A549 (cell line): ENCODE measurements around the gene AGXT. TPM values are rescaled to one million over a fixed set of nuclear protein-coding genes. Genes with fewer than 3 reads are reported as not detected.

Experiments
- ATAC-seq, 2 experiments: fragments of 200-7000 bp in 1 of 2; fragments of >200 bp in 1 of 2; cut with Nextera tagmentation in 1 of 2; cut with Tn5 transposase in 1 of 2; 3 replicates each; pipeline versions ENCODE4 v1.8.0 to v1.9.1; 2018 to 2020; ENCODE audit warnings: mild to moderate bottlenecking in 1 of 2, moderate library complexity in 1 of 2
- CTCF ChIA-PET: fragments of 300-600 bp; sonication (Branson Sonifier 250); formaldehyde crosslinking; extraction: SDS; loops from one replicate; lab custom pipeline; 2021; ENCODE audit warnings: antibody characterized with exemption, inconsistent platforms; lab: Yijun Ruan, JAX
- POLR2A ChIA-PET: fragments of 350-600 bp; formaldehyde crosslinking; extraction: SDS; loops from one replicate; lab custom pipeline; 2021; ENCODE audit warnings: antibody characterized with exemption, inconsistent platforms; lab: Yijun Ruan, JAX
- DNase-seq, 2 experiments: peaks; one replicate each; pipeline versions ENCODE4 v3.0.0 to v3.0.0-alpha.2; 2011 to 2016; ENCODE audit warnings: low read depth in 1 of 2, low spot score in 1 of 2
- FAIRE-seq: peaks from 2 replicates; lab custom pipeline; 2011; peaks lifted over from hg19 to GRCh38; lab: Jason Lieb, UNC
- H3K27ac ChIP-seq, 2 experiments: fragments of >200 bp; sonication (Bioruptor Twin); formaldehyde crosslinking; 3 replicates each; pipeline ENCODE4 v1.5.1; 2016 to 2017
- H3K4me1 ChIP-seq: fragments of >200 bp; sonication (Bioruptor Twin); formaldehyde crosslinking; 3 replicates; pipeline ENCODE4 v1.6.1; 2016
- H3K4me2 ChIP-seq: fragments of >200 bp; sonication (Bioruptor Twin); formaldehyde crosslinking; 3 replicates; pipeline ENCODE4 v1.6.1; 2016
- H3K4me3 ChIP-seq: fragments of >200 bp; sonication (Bioruptor Twin); formaldehyde crosslinking; 3 replicates; pipeline ENCODE4 v1.5.1; 2016
- H3K9me3 ChIP-seq: fragments of >200 bp; sonication (Bioruptor Twin); formaldehyde crosslinking; 3 replicates; pipeline ENCODE4 v1.6.1; 2016
- CHD4 ChIP-seq: fragments of 200-600 bp; sonication (generic); IDR thresholded peaks from 2 replicates; pipeline ENCODE4 v1.6.1; 2016; ENCODE audit warnings: antibody characterized with exemption, mild to moderate bottlenecking, borderline replicate concordance
- EP300 ChIP-seq, 2 experiments: fragments of >200 bp; sonication (Bioruptor Twin); formaldehyde crosslinking; IDR thresholded peaks; 2 replicates in 1 of 2; 3 replicates in 1 of 2; pipeline ENCODE4 v1.6.1; 2016 to 2017
- FOSB ChIP-seq: fragments of 250-450 bp; sonication (Bioruptor Pico); IDR thresholded peaks from 2 replicates; pipeline ENCODE4 v1.5.0; 2020; ENCODE audit warnings: mild to moderate bottlenecking, moderate library complexity
- FOSL2 ChIP-seq, 2 experiments: fragments of 450-650 bp in 1 of 2; fragments of >200 bp in 1 of 2; sonication (Bioruptor Twin) in 1 of 2; formaldehyde crosslinking; IDR thresholded peaks; 2 replicates each; pipeline versions ENCODE4 v1.5.0 to v1.6.1; 2016 to 2020; ENCODE audit warnings: mild to moderate bottlenecking in 1 of 2, moderate library complexity in 1 of 2
- HES2 ChIP-seq: fragments of >200 bp; sonication (Bioruptor Twin); formaldehyde crosslinking; IDR thresholded peaks from 2 replicates; pipeline ENCODE4 v1.6.1; 2016
- JUNB ChIP-seq: fragments of >200 bp; sonication (Bioruptor Twin); formaldehyde crosslinking; IDR thresholded peaks from 2 replicates; pipeline ENCODE4 v1.6.1; 2016
- KDM1A ChIP-seq: fragments of 200-600 bp; sonication (generic); IDR thresholded peaks from 2 replicates; pipeline ENCODE4 v1.6.1; 2016; ENCODE audit warnings: low read depth, mild to moderate bottlenecking
- MAFK ChIP-seq: fragments of 450-650 bp; IDR thresholded peaks from 2 replicates; pipeline ENCODE4 v1.6.1; 2014; ENCODE audit not compliant: partially characterized antibody
- MAX ChIP-seq: IDR thresholded peaks from 2 replicates; pipeline ENCODE4 v1.6.1; 2012
- MYC ChIP-seq: IDR thresholded peaks from 2 replicates; pipeline ENCODE4 v1.6.1; 2012; ENCODE audit warnings: mild to moderate bottlenecking, inconsistent platforms, low read length, improper control_type of control experiment, borderline replicate concordance
- NFE2L2 ChIP-seq: fragments of 150-350 bp; conservative IDR thresholded peaks from 2 replicates; pipeline ENCODE4 v1.6.1; 2014; ENCODE audit warnings: low read length
- NPAS2 ChIP-seq: fragments of 250-450 bp; sonication (Bioruptor Pico); IDR thresholded peaks from 2 replicates; pipeline ENCODE4 v1.8.0; 2022; ENCODE audit warnings: mild to moderate bottlenecking, moderate library complexity, borderline replicate concordance
- NR3C1 ChIP-seq: fragments of >200 bp; sonication (Bioruptor Twin); formaldehyde crosslinking; IDR thresholded peaks from 3 replicates; pipeline ENCODE4 v1.6.1; 2017
- PHF8 ChIP-seq: fragments of 200-600 bp; sonication (generic); IDR thresholded peaks from 2 replicates; pipeline ENCODE4 v1.6.1; 2016; ENCODE audit warnings: low read depth, mild to moderate bottlenecking, antibody characterized with exemption, moderate library complexity, borderline replicate concordance
- RFX5 ChIP-seq: fragments of 450-650 bp; IDR thresholded peaks from 2 replicates; pipeline ENCODE4 v1.7.1; 2014; ENCODE audit warnings: antibody characterized with exemption, mild to moderate bottlenecking, moderate library complexity
- SREBF2 ChIP-seq: fragments of 450-650 bp; IDR thresholded peaks from 2 replicates; pipeline ENCODE4 v1.6.1; 2014; ENCODE audit warnings: mild to moderate bottlenecking, moderate library complexity
- TP53 ChIP-seq: fragments of 250-450 bp; sonication (Bioruptor Pico); IDR thresholded peaks from 2 replicates; pipeline ENCODE4 v1.5.0; 2021; ENCODE audit warnings: mild to moderate bottlenecking, moderate library complexity
- USF2 ChIP-seq: fragments of 450-650 bp; IDR thresholded peaks from 2 replicates; pipeline ENCODE4 v1.6.1; 2014; ENCODE audit warnings: antibody characterized with exemption
- ZFP36 ChIP-seq: fragments of 450-650 bp; IDR thresholded peaks from 2 replicates; pipeline ENCODE4 v1.6.1; 2014; ENCODE audit warnings: borderline replicate concordance; ENCODE audit not compliant: partially characterized antibody
- ZNF302 ChIP-seq: fragments of 250-450 bp; sonication (Bioruptor Pico); IDR thresholded peaks from 2 replicates; pipeline ENCODE4 v1.9.0; 2021; ENCODE audit warnings: inconsistent platforms, mild to moderate bottlenecking, moderate library complexity
- WGBS: methylation state at CpG from one replicate; pipeline ENCODE4 v1.1.6; 2017; ENCODE audit errors: missing lambda C conversion rate; 5-methylcytosine and 5-hydroxymethylcytosine counted together
- polyA plus RNA-seq, 4 experiments: library from polyadenylated mRNA; depleted of rRNA in 3 of 4; stranded (reverse); fragments of >200 nt; fragmentation: RNase III in 1 of 4; extraction: RNeasy Plus Mini Kit Qiagen cat#74134 plus additional on column Dnase treatment in 1 of 4; gene quantifications; 2 replicates in 3 of 4; 3 replicates in 1 of 4; pipeline ENCODE4 v1.2.3, GENCODE V29; 2011 to 2017

AGXT gene
- polyA plus RNA-seq, 2 of the 4 experiments (the other 2 are of a cell fraction) = not detected

GRCh38 chr2:240920783-240921231, 52.2 kb downstream of the AGXT start:
- POLR2A ChIA-PET = no interaction called here
- H3K9me3 ChIP-seq = no peaks in the 10 kb centered on the region
- TF ChIP-seq CHD4 = no peak
- TF ChIP-seq MAFK = no peak
- TF ChIP-seq SREBF2 = no peak
- TF ChIP-seq NPAS2 = no peak
- no peak for TF ChIP-seq NR3C1
- TF ChIP-seq RFX5 = no peak
- no peak for TF ChIP-seq EP300 (IDR thresholded peaks at IDR 0.05)
- 58% methylated on average over 4 of the region's 4 CpGs for WGBS
- DNase-seq (no peak), ATAC-seq (no peak; a peak in 1 of 6 replicates), FAIRE-seq (no peak)
- H3K4me3 ChIP-seq = no peak overlapping the region
- H3K27ac ChIP-seq = peak overlapping the region; percentile 64 to 89
- CTCF ChIA-PET = no interaction called here
- peaks cover 49% of the 10 kb centered on the region for H3K4me1 ChIP-seq
- H3K4me2 ChIP-seq = peak overlapping the region; percentile 69

- DNase-seq (peak in 1 of 2 experiments; percentile 58), ATAC-seq (peak; percentile 59 to 73), FAIRE-seq (no peak)
- TF ChIP-seq FOSL2 (IDR thresholded peaks at IDR 0.05) = no peak
- 0 out of 2 replicates have a peak, but pooled peaks have one; percentile 6 for TF ChIP-seq FOSL2 (CRISPR knock-in tag; IDR thresholded peaks at IDR 0.05)
- TF ChIP-seq SREBF2 = no peak
- TF ChIP-seq MAX = peak; percentile 28; the same call in 1 of the 2 replicates
- TF ChIP-seq JUNB = no peak
- ChIA-PET POLR2A (no interaction called here), CTCF (interaction anchor here (1.8 kb wide), 1 partner anchor 8 kb away, joined by 8 read pairs; no protein-coding TSS in a partner anchor)
- Histone ChIP-seq H3K4me2 (peak overlapping the region; percentile 69), H3K4me1 (peaks cover 45% of the 10 kb centered on the region), H3K9me3 (no peaks in the 10 kb centered on the region), H3K4me3 (no peak overlapping the region), H3K27ac (peak overlapping the region; percentile 64 to 89)
- WGBS = 45% methylated on average over 12 of the region's 13 CpGs
Measured at GRCh38 chr2:240921311-240921994, 52.8 kb downstream of the AGXT start.

- peak overlapping the region; percentile 69 for H3K4me2 ChIP-seq
- TF ChIP-seq ZFP36 (no peak), HES2 (no peak)
- H3K4me3 ChIP-seq = no peak overlapping the region
- H3K9me3 ChIP-seq = no peaks in the 10 kb centered on the region
- POLR2A ChIA-PET = no interaction called here
- peaks cover 42% of the 10 kb centered on the region for H3K4me1 ChIP-seq
- CTCF ChIA-PET = interaction anchor here (1.8 kb wide), 1 partner anchor 8 kb away, joined by 8 read pairs; no protein-coding TSS in a partner anchor
- 100% methylated on average over 1 of the region's 1 CpG for WGBS
- no peak for DNase-seq
- peak in 1 of 2 experiments; percentile 8; a peak in 2 of 6 replicates for ATAC-seq
- peak overlapping the region; percentile 64 to 89 for H3K27ac ChIP-seq
- FAIRE-seq = no peak
Measured at GRCh38 chr2:240921995-240922244, 53.3 kb downstream of the AGXT start.

- Histone ChIP-seq H3K9me3 (no peaks in the 10 kb centered on the region), H3K4me1 (peaks cover 37% of the 10 kb centered on the region), H3K27ac (peak overlapping the region; percentile 33 to 89; a peak in 4 of 6 replicates), H3K4me3 (no peak overlapping the region), H3K4me2 (peak overlapping the region; percentile 69)
- DNase-seq (no peak), FAIRE-seq (no peak), ATAC-seq (peak in 1 of 2 experiments; percentile 2; a peak in 2 of 6 replicates)
- ChIA-PET POLR2A (no interaction called here), CTCF (interaction anchor here (1.0 to 1.8 kb wide), 2 partner anchors 9 to 67 kb away, joined by 3 to 8 read pairs; no protein-coding TSS in a partner anchor)
- TF ChIP-seq PHF8 (no peak), MYC (no peak), ZNF302 (CRISPR knock-in tag) (no peak), NPAS2 (no peak), KDM1A (no peak), NFE2L2 (no peak), TP53 (CRISPR knock-in tag) (no peak), FOSB (no peak), USF2 (no peak)
- WGBS = 74% methylated on average over 7 of the region's 18 CpGs
Measured at GRCh38 chr2:240922245-240922981, 53.8 kb downstream of the AGXT start.
